ENCODE results near the gene ADRA2B. TPM values are rescaled to one million over a fixed set of nuclear protein-coding genes. Genes with fewer than 3 reads are reported as not detected.
"Not testable (repeated sequence)": the region's sequence is repeated elsewhere in the genome, so short reads cannot be mapped to it uniquely, and the experiment has no call there.

Gene ADRA2B
- total RNA-seq, 1 donor from 2014 or later, result 0.05 TPM

DNA sequence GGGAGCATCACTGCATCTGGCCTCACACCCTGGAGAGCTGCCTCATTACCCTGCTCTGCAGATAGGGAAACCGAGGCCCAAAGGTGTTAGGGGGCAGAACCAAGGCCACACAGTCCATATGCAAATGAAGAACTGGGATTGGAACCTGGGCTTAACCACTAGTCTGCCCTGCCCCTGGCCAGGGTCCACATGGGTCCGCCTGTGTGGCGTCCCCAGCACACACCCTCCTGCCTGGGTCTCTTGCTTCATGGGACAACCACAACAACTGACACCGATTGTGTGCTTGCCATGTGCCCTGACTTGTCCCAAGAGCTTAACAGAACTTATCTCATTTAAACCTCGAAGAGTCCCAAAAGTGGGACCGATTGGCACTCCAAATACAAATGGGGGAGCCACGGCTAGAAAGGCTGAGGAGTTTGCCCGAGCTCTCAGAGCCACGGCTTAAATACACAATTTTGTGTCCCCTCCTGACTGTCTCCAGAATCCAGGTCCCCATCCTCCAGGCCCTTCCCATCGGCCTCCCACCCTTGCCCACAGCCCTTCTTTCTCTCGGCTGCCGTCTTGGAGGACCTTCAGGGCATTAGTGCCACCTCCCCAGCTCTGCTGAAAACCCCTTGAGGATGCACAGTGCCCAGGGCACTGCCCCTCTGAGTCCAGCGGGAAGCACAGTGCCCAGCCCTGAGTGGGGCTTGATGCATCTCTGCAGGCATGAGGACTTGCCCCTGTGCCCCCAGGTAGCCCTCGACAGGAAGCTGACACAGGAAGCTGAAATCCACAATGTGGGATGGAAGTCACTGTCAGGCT lies 34.6 kb upstream of the ADRA2B start:
- intact Hi-C loops (cut with micrococcal nuclease), result no loop called here

DNA sequence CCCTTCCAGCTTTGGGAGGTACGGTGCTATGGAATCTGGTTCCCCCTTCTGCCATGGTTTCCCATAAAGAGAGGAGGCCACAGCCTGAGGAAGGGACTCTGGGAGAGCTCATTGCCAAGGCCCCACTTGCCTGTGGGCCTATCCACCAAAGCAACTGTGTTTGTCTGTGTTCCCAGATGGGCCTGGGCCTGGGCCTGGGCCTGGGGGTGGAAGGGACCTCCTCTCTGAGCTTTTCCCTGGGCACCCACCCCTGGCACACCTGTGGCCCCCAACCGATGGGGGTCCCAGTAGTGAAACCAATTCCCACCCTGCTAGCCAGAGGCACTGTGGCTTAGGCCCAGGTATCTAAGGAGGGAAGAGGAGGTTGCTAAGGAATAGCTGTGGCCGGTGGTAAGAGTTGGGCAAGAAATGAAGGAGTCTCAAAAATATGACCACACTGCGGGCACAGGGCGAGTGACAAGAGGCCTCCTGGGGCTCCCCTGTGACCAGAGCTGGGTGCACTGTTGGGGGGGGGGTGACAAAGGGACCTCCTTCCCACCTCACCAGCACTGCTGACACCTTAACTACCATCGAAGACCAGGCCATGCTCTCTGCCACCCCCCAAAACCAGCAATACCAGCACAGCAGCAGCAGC lies 33.8 kb upstream of the ADRA2B start:
- intact Hi-C loops (cut with micrococcal nuclease), result no loop called here

DNA sequence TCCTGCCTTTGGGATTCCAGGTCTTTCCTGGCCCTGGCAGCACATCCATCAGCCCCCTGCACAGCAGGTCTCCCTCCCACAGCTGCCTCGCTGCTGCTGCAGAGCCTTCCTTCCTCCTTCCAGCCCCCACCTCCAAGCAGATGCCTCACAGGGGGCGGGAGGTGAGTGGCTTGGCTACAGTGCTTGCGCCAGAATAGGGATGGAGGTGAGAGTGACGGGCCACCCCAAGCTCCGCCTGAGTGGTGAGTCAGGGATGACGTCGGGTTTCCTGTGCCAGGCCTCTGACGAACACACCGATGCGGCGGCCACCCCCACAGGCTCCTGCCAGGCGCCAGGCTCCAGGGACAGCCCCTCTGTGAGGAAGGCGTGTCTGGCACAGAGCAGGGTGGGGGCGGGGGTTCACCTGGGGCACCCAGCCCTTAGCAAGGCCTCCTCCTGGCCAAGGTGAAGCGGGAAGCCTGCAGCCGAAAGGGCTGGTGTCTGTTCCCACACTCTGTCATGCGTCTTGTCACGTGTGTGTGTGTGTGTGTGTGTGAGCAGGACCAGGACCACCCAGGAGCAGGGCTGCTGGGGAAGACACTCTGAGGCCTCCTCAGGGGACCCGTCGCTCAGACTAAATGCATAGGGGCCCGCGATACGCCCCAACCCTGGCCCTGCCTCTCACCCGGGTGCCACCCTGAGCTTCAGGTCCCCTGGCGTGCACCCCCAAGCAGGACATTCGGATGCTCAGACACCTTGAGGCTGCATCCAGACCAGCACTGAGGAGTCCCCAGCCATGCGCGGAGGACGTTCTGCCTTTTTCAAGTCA lies 32.2 kb upstream of the ADRA2B start:
- intact Hi-C loops (cut with micrococcal nuclease), result loop anchor here (1.0 to 5.0 kb wide), 9 partner anchors 9 to 1849 kb away; partner anchors contain the start of genes ACTR1B, ASTL, CIAO1 and KANSL3

DNA sequence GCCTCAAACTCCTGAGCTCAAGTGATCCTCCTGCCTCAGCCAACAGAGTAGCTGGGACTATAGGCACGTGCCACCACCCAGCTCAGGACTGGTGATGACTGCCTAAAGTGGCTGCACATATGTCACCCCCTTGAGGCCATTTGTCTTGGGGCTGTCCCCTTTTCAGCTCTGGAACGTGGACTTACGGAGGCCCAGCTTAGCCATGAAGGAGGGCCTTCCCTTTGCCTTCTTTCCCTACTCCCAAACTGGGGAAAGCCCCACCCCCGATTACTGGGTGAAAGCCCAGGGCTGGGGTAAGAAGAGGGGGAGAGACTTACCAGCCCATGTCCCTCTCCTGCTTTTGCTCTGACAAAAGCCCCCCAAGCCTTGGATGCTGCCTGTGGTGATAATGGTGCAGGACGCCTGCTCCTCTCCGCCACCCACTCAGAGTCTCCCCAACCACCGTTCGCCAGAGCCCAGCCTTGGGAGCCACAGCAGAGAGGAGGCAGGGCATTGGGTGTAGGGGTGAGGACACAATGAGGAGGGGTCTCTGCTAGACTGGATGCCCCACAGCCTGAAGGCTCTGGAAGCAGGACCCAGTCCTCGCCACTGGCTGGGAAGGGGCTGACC lies 31.3 kb upstream of the ADRA2B start:
- intact Hi-C loops (cut with micrococcal nuclease), result loop anchor here (1.0 to 5.0 kb wide), 10 partner anchors 9 to 1850 kb away; partner anchors contain the start of genes ACTR1B, ARID5A, ASTL and CIAO1

DNA sequence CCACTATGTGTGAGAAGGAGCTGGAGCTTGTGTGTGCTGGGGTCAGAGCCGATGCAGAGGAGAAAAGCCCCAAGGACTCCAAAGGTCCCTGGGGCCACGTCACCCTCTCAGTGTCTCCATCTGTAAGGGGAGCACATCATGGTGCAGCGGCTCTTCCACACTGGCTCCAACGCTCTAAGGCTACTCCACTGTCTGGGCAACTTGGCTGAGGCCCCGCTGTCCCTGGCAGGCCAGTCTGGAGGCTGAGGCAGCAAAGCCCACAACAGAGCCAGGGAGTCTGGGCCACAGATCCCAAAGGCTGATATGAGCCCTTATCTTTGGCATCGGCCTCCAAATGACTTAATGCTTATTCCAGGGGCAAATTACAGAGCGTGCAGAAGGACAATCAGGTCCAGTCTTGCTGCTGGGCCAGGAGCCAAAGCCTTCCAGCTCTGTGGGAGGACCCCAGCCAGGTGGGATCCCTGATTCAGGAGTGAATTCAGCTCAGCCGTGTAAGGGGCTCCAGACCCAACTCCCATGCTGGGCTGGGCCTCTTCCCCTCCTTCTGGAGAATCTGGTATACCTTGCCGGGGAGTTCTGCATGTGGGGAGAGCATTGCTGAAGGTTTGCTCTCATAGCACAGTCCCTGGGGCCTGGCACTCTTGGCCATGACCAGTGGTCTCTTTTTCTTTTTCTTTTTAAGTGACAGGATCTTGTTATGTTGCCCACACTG lies 30.7 kb upstream of the ADRA2B start:
- intact Hi-C loops (cut with micrococcal nuclease), result loop anchor here (1.0 to 5.0 kb wide), 7 partner anchors 61 to 1850 kb away; partner anchors contain the start of genes ACTR1B, ARID5A, KANSL3 and NCAPH

DNA sequence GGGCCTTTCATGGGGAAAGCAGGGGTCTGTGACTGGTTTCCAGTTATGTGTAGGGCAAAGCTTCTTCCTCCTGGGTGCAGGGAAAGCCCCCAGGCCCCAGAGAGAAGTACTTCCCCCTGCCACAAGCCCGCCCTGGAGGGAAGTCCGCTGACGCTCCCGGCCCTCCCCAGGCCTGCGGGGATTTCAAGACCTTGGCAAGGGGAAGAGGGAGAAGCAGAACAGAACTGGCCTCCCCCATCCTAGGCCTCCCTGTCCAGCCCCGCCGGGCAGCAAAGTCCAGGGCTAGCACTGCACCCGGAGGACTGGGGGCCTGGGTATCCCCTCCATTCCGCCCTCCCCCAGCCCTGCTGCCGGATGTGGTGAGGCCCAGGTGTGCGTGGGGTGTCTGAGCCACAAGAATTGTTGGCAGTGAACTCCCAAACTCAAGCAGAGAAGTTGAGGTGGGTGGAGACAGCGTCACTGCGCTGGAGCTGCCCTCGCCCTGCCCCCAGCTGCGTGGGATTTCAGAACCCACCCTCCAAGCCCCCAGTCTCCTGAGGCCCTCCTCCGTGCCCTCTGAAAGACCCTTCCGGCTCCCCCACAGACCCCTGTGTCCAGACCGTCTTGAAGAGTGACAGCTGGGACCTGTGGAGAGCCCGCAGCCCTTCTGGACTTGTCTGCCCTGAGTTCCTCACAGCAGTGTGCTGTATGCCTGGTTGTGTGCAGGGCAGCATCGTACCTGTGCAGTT lies 29.9 kb upstream of the ADRA2B start:
- intact Hi-C loops (cut with micrococcal nuclease), result loop anchor here (1.0 to 5.0 kb wide), 7 partner anchors 62 to 1851 kb away; partner anchors contain the start of genes ACTR1B, ARID5A, KANSL3 and NCAPH

DNA sequence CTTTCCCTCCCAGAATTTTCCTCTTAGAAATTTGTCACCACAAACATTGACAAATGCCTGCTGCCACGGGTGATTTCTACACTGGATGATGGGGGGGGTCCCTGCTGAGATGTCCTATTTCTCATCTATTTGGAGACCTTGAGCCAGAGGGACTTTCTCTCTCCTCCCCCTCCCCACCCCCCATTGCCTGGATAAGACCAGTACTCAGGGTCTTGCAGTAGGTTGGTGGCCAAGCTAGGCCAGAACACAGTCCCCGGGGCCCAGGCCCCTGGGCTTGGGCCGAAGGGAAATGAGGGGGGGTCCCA lies 29.4 kb upstream of the ADRA2B start:
- intact Hi-C loops (cut with micrococcal nuclease), result loop anchor here (1.0 to 5.0 kb wide), 10 partner anchors 29 to 1852 kb away; partner anchors contain the start of genes ACTR1B, ADRA2B, ARID5A and KANSL3

DNA sequence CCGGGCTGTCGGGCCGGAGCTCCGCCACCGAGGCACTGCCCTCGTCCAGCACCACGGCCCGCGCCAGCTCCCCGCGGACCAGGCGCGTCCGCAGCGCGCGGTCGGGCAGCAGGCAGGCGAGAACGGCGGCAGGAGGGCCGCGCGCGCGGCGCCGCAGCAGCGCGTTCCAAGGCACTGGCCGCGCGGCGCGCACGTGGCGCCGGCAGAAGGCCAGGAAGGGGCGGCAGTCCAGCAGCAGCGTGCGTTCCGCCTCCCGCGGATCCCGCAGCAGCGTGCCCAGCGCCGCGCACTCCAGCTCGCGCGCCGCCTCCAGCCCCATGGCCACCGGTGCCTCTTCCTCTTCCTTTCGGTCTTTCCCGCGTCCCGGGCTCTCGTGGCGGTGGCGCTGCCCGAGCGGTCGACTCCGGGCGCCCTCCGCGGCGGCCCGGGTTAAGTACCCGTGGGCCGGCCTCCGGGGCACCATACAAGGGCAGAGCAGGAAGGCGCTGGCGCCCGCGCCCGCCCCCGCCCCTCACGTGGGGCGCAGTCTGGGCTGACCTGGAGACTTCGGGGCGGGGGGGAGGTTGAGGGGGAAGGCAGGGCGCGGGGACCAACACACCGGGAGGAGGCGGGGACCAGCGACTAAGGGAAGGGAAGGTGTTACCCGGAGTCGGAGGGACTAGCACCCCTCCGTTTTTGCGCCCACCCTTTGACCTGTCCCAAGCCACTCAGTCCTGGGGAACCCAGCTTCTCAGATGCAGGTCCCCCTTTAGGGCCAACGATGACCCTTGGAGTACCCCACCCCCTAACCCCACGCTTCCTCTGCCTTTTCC lies 28.9 kb upstream of the ADRA2B start, which contains the start of gene DUSP2:
TSS of gene DUSP2 (minus strand) at position 405 of the 812 bp plus-strand sequence. CDS start at position 319, 86 bp downstream.
- intact Hi-C loops (cut with micrococcal nuclease), result loop anchor here (1.0 to 5.0 kb wide), 8 partner anchors 29 to 1852 kb away; partner anchors contain the start of genes ACTR1B, ADRA2B, KANSL3 and NCAPH

DNA sequence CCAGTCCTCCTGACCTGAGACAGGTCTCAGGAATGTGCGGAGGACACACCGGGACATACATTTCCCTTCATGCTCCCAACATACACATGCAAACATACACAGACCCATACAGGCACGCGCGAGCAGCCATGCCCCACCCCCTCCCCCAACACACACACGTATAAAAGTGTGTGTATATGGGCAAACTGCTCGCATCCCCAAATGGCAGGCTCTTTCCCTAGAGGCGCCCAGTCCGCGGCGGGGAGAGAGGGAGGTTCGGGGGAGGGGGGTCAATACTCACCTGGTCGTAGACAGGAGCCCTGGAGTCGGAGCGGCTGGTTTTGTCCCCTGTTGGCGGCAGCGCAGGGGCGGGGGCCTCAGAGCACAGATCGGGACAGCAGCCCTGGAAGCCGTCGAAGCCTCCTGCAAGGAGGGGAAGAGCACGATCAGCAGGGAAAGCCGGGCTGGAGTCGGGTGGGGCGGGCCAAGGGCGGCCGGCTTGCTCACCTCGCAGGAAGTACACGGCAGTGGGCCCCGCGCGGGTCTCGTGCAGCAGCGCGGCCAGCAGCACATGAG lies 28.2 kb upstream of the ADRA2B start:
- intact Hi-C loops (cut with micrococcal nuclease), result loop anchor here (1.0 to 5.0 kb wide), 8 partner anchors 28 to 1853 kb away; partner anchors contain the start of genes ACTR1B, ADRA2B, KANSL3 and NCAPH

DNA sequence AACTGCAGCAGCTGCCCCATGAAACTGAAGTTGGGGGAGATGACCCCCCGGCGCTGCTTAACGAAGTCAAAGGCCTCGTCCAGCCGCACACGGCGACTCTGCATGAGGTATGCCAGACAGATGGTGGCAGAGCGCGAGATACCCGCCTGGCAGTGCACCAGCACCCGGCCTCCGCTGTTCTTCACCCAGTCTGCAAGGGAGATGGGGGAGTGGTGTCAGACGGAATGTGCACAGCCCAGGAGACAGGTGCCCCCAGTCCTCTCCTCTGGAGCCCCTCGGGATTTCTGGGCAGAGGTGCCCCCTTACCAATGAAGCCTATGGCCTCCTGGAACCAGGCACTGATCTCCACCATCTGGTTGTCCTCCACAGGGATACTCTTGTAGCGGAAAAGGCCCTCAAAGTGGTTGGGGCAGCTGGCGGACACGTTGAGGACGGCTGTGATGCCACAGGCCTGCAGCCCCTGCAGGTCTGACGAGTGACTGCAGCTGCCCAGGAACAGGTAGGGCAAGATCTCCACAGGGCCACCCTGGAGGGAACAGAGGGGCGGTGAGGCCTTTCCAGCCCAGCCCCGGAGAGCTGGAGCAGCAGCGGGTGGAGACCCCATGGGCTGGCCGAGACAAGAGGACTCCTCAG lies 27.6 kb upstream of the ADRA2B start:
- intact Hi-C loops (cut with micrococcal nuclease), result loop anchor here (2.0 kb wide), 1 partner anchor 343 kb away; no protein-coding TSS in a partner anchor

DNA sequence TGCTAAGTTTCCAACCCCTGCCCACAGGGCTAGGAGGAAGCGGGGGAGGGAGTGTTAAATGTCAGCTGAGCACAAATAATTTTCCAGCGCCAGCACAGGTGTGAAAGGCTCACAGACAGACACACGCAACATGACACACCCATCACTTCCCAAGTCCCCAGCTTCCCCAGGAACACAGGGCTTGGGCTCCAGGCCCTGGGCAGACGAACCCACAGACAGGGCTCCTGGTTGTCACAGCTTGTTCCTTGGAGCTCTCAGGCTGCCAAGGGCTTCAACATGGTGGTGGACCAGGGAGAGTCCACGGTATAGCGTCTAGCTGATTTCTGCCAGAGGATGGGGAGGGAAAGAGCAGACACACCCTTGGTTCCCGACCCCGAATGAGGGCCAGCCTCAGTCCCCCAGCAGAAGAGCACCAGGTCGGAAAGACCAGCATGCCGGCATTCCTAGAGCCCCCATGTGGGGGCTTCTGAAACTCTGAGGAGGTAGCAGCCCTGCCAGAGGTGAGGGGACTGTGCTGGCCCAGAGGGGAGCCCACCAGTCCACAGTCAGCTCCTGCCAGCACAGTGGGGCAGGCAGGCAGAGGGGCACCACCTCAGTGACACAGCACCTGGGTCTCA lies 27.0 kb upstream of the ADRA2B start:
- intact Hi-C loops (cut with micrococcal nuclease), result no loop called here

DNA sequence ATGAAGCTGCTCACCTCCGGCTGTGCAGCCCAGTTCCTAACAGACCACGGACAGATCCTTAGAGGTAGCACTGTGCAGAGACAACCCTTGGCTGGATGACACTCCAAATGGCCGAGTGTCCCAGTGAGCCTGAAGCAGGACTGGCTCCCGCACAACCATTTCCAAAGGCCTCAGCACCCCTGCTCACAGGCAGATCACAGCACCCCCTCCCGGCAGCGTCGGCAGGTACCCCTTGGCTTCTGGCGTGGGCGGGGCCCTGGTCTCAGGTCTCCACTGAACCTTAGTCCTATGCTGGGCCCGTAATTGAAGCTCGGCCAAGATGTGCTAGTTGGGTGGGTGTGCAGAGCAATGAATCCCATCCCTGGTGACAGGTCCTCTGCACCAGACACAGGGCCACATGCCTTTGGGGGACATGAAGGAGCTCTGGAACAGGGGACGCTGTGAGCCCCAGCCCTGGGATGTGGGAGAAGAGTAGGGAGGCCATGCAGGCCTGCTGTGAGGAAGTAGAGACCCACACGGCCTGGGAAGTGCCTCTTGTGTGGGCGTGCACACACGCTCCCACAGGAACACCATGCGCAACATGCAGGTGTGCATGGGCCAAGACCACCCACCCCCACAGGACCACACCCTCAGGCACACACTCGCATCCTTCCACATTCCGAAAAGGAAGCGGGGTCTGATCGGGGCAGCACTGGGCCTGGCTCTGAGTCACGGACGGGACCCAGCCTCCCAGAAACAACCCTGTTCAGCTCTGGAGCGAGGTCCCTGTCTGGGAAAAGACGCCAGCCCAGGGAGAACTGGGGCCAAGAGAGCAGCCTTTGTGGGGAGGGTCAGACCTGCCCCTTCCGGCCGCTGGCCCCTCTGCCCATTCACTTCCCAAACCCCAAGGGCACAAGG lies 26.1 kb upstream of the ADRA2B start:
- intact Hi-C loops (cut with micrococcal nuclease), result no loop called here

DNA sequence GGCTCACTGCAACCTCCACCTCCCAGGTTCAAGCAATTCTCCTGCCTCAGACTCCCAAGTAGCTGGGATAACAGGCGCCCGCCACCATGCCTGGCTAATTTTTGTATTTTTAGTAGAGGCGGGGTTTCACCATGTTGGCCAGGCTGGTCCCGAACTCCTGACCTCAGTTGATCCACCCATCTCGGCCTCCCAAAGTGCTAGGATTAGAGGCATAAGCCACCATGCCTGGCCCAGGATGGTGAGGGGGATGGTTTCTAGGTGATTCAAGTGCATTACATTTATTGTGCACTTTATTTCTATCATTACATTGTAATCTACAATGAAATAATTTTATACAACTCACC lies 25.2 kb upstream of the ADRA2B start:
- intact Hi-C loops (cut with micrococcal nuclease), result not testable (repeated sequence)

DNA sequence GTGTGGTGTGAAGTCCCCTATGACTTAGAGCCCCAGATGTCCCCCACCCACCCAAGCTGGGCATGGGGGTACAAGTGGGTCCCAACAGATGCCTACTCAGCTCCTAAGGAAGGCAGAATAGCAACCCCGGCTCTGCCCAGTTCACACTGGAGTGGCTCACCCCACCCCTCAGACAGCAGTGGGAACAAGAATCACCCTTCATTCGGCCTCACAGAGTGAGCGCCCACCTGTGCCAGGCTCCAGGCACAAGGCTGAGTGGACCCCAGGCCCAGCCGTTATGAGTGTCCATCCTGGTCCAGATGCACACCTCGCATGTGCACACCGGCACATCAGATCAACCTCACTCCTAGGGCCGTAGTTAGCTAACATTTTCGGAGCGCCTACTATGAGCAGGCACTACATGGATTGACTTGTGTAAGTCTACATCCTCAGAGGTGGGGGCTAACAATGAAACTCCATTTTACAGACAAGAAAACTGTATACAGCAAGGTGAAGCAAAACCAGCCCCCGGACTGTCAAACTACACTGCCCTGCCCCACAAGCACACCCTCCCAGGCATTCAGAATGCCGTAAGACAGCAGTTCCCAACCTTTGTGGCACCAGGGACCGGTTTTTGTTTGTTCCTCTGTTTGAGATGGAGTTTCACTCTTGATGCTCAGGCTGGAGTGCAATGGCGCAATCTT lies 24.7 kb upstream of the ADRA2B start:
- intact Hi-C loops (cut with micrococcal nuclease), result no loop called here

DNA sequence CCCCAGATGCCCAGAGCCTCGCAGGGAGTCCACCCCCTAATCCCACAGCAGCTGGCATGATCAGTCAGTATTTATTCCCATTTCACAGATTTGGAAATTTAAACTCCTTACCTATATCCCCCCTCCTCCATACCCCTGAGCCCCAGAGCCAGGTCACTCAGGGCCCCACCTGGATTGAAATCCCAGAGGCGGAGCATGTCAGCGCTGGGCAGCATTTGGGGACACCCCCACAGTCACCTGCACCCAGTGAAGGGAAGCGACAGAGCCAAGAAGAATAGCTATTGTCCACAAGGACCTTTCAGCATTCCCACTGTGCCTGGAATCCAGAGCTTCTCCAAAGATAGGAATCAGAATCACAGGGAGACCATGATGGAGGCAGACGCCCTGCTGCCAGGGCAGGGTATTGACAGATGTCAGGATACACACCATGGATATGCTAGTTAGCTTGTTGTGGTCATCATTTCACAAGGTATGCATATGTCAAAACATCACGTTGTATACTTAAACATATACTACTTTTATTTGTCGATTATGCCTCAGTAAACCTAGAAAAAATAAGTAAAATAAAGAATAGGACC lies 22.9 kb upstream of the ADRA2B start:
- intact Hi-C loops (cut with micrococcal nuclease), result no loop called here
